Stimulated activated naive CD4-positive, alpha-beta T cell (primary cell): ENCODE results near the gene ELMOD3.
A peak's percentile ranks its signal among the peaks of the same experiment; 100 is the strongest.
"Not testable (repeated sequence)": the region's sequence is repeated elsewhere in the genome, so short reads cannot be mapped to it uniquely, and the experiment has no call there.

Experiments used
- DNase-seq, 6 experiments: peaks; one replicate each; lab custom pipeline; 2025; lab: John Stamatoyannopoulos, UW

Gene ELMOD3

GRCh38 chr2:85401464-85401805, 46.9 kb downstream of the ELMOD3 start:
- DNase-seq: no peak

- DNase-seq: no peak
These were observed 47.3 kb downstream of the ELMOD3 start for GRCh38 chr2:85401844-85402243.

DNA sequence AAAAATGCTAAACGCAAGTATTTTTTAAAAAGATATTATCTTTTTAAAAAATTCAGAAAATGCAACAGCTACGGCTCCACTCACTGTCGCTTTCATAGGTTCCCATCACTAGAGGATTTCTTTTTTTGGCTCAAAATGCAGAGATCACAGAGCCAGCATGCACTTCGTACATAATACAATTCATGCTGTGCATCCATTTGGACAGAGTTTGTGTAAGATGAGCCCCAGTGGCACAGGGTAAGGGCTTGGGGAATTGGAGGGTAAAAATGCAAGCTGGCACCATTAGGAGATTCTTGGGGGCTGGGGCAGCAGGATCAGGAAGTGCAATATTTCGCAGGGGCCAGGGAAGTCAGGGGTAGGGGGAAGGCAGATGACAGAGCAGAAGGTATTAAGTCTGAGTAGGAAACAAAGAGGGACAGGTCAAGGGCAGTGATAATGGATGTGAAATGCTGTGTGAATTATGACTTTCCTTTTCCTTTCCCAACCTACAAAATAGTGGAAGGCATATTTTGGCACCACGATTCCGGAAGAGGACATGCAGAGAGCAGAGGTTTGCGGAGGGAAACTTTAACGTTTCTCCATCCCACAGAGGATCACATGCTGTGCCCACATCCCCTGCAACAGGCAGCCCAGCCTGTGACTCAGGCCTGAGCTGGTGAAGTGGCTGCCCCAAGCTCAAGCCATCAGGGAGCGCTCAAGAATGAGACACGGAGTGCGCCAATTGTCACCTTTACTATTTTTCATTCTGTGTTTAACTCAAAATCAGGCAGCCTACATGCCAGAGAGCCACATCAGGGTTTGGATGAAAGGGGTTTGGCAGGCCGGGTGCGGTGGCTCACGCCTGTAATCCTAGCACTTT, 50.9 kb downstream of the ELMOD3 start:
- DNase-seq: peak in 4 of 6 experiments; percentile 5 to 27 (median 10)

- DNase-seq: peak in 5 of 6 experiments; percentile 1 to 31 (median 18)
These were observed 55.4 kb downstream of the ELMOD3 start, which contains the start of gene CAPG for GRCh38 chr2:85409845-85410583. TSS of gene CAPG (minus strand) at chr2:85410366. CDS start at chr2:85402145, 8,221 bp downstream.

GRCh38 chr2:85410584-85411404, 56.2 kb downstream of the ELMOD3 start:
- DNase-seq: no peak

DNA sequence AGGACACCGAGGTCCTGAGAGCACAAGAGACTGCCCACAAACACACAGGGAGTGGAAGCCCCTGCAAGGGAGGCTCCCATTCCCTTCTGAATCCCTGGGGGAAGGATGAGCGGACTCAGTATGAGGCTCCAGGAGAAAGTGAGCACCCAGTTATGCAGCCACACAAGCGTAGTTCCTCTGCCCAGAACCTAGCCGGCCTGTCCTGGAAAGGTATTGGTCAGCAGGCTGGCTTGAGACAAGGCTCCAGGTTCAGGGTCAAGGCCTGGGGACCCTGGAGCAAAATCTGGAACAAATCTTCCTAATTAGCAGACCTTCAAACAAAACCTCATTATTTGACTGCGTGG, 56.8 kb downstream of the ELMOD3 start:
- no peak for DNase-seq

GRCh38 chr2:85413592-85414420, 59.2 kb downstream of the ELMOD3 start:
- DNase-seq: peak in 2 of 6 experiments; percentile 28 to 40

DNA sequence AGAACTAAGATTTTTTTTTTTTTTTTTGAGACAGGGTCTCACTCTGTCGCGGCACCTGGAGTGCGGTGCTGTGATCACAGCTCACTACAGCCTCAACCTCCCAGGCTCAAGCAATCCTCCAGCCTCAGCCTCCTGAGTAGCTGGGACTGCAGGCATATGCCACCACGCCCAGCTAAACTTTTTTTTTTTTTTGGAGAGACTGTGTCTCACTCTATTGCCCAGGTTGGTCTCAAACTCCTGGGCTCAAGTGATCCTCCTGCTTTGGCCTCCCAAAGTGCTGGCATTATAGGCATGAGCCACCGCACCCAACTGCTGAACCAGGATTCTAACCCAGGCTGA, 59.8 kb downstream of the ELMOD3 start:
- DNase-seq: not testable (repeated sequence)

DNA sequence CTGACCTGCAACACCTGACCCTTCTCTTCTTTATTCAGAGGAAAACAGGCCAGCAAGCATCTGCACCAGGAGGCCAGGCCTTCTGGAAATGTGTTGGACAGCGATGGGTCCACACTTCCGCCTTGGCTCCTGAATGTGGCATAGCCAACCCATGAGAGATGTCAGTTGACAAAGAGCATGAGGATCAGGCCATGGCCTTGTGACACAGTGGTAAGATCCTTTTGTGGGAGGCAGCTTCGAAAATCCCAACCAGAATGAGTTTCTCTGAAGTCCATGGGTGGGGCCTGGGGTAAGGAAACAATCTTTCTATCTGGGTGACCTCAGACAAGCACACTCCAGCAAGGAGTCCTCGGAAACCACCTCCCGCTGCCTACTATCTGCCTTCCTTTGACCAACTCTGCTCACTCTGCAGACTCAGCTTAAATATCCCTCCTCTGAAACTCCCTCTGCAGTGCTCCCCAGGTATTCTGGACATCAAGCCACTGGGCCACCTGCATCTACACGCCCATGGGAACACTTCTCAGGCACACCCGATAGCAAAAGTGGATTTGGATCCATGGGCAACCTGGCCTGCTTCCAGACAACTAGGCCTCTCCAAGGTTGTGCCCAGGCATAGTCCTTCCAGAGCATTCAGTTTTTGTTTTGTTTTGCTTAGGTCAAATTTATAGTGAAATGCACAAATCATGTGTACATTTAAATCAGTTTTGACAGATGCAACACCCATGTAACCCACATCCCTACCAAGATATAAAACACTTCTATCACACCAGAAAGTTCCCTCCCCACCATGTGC, 60.4 kb downstream of the ELMOD3 start:
- no peak for DNase-seq

DNA sequence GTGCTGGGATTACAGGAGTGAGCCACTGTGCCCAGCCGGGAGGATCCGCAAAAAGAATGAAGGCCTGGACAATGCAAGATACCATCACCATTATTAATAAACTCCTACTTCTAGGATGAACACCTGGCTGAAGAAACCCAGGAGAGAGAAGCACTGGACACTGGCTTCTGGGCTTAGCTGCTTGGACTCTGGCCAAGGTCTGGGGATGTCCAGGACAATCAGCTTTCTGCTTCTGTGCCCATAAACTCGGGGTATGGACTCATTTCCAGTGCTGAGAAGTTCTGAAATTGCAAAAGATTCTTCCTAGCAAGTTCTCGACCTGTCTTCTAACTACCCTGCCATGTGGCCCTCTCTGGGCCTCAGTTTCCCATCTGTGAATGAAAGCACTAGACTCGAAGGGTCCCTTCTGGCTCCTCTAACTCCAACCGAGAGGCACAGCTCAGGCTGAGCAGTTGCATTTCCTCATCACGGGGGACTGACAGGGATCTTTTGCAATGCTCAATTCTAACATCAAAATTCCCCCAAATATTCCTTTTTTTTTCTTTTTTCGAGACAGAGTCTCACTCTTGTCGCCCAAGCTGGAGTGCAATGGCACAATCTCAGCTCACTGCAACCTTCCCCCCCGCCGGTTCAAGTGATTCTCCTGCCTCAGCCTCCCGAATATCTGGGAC, 61.5 kb downstream of the ELMOD3 start:
- no peak for DNase-seq

GRCh38 chr2:85418132-85419008, 63.8 kb downstream of the ELMOD3 start, which contains the start of gene SH2D6:
TSS of gene SH2D6 (plus strand) at chr2:85418714. CDS start at chr2:85429466, 10,752 bp downstream.
- peak; percentile 67 to 88 (median 80) for DNase-seq

DNA sequence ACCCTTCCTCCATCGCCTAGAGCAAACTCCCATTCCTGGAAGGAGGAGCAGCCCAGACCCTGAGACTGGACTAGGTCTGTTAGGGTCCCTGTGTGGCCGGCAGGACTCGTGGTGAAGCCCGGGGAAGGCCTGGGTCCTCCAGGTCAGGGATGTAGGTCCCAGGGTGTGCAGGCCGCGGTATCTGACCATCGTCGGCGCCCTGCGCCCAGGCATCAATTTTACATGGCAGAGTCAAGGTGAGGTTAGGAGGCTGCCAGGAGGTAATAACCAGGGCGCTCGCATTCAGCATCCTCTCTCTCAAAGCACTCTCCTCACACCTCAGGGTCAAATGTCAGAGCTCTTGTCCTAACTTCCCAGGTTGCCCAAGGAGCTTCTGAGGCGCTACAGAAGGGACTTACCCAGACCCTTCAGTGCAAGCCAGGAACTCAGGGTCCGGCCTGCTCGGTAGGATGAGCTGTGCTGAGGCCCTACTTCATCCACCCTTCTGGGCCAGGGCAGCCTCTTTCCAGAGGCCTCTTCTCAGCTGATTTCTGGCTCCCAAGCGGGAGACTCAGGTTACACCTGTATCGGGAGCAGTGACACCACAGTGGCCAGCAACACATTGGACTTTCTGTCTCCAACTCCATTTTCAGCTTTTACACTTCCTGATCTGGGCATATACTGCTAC, 64.6 kb downstream of the ELMOD3 start:
- peak in 2 of 6 experiments; percentile 47 to 52 for DNase-seq

DNA sequence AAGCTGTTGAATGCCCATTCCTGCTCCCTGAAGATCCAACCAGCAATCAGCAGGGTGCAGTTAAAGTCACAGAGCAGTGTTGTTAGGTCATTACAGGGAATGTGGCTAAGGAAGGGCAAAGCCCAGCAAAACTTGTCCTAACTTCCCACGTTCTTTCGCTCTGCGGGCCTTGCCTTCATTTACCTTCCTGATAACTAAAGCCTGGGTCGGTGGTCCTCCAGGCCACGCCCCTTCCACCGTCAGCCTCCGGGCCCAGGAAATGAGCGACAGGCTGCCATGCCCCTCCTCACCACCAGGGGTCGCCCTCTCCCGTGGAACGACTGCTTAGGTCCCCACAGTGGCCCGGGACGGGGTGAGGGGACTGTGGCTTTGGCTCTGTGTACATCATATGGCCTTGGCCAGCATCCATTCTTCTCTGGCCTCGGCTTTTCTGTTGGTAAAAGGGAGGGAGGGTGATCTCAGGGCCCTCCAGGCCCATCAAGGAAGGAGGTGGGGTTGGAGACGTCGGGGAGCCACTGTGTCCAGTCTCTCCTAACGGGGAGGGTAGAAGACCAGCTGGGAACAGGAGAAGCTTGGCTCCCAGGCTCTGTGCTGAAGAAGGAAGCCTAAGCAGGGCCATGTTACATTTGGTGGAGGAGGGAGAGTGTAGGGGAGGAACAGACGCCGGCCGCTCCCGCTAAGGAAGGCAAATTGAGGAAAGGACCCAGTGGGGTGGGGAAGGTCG, 66.1 kb downstream of the ELMOD3 start:
- DNase-seq: peak; percentile 64 to 92 (median 84)

- DNase-seq: no peak
These were observed 66.9 kb downstream of the ELMOD3 start for GRCh38 chr2:85421260-85422071.

GRCh38 chr2:85422072-85422457, 67.5 kb downstream of the ELMOD3 start:
- DNase-seq: no peak

- DNase-seq: no peak
These were observed 69.0 kb downstream of the ELMOD3 start for GRCh38 chr2:85423525-85423924.

DNA sequence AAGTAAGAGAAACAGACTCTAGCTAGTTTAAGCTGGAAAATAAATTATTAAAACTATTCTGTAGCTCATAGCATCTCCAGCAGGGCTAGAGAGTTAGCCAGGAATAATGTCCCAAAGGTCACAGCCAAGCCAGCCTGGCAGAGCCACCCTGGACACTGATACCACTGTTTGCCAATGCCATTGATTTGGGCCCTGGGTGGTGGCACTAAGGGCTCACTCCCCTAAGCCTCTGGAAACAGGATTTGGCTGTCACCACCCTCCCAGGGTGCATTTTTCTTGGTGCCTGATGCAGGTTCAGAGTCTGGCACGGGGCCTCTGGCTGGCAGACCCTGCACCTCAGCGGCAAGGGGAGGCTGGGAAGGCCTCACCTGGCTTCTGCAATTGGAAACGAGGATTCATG, 71.0 kb downstream of the ELMOD3 start:
- DNase-seq: no peak
